IMR-90 (cell line): ENCODE measurements around the gene RPS6KA2. TPM values are rescaled to one million over a fixed set of nuclear protein-coding genes. Genes with fewer than 3 reads are reported as not detected.

ENCODE experiments used
- ATAC-seq: fragments of 200-7000 bp; cut with Tn5 transposase; 2 replicates; pipeline ENCODE4 v1.9.1; 2020; ENCODE audit warnings: low read depth, mild to moderate bottlenecking, moderate library complexity
- BruUV-seq: library from RNA; stranded (reverse); fragments of 400-500 nt; replicated peaks from 2 replicates; lab custom pipeline; 2021; lab: Mats Ljungman, UMichigan
- CTCF ChIA-PET: fragments of 300-600 bp; formaldehyde crosslinking; extraction: SDS; loops from one replicate; lab custom pipeline; 2021; ENCODE audit warnings: antibody characterized with exemption; lab: Yijun Ruan, JAX
- POLR2A ChIA-PET: fragments of 300-600 bp; sonication (Branson Sonifier 250); formaldehyde crosslinking; loops from one replicate; lab custom pipeline; 2022; ENCODE audit warnings: antibody characterized with exemption; ENCODE audit not compliant: unreplicated experiment; lab: Charles Lee
- DNase-seq: peaks from one replicate; pipeline ENCODE4 v3.0.0; 2013
- H2AFZ ChIP-seq: replicated peaks from 2 replicates; pipeline ENCODE3; 2013; ENCODE audit warnings: low read length, mild to moderate bottlenecking; ENCODE audit not compliant: poor library complexity
- H2AK5ac ChIP-seq: 2 replicates; pipeline ENCODE4 v1.6.1; 2013; ENCODE audit warnings: low read depth, low read length, inconsistent platforms
- H2AK9ac ChIP-seq: replicated peaks from 2 replicates; pipeline ENCODE3; 2013; ENCODE audit warnings: mild to moderate bottlenecking, low read depth, low read length, moderate library complexity; ENCODE audit not compliant: poor library complexity
- H2BK120ac ChIP-seq: 2 replicates; pipeline ENCODE4 v1.6.1; 2013; ENCODE audit warnings: low read depth, low read length, inconsistent platforms
- H2BK15ac ChIP-seq: 3 replicates; pipeline ENCODE4 v1.6.1; 2013; ENCODE audit warnings: low read depth, low read length, inconsistent platforms
- H2BK20ac ChIP-seq: 2 replicates; pipeline ENCODE4 v1.6.1; 2013; ENCODE audit warnings: low read depth, mild to moderate bottlenecking, inconsistent platforms, low read length, moderate library complexity
- H2BK5ac ChIP-seq: 2 replicates; pipeline ENCODE4 v1.6.1; 2013; ENCODE audit warnings: mild to moderate bottlenecking, low read depth, low read length, inconsistent platforms; ENCODE audit not compliant: poor library complexity, severe bottlenecking
- H3K14ac ChIP-seq: replicated peaks from 2 replicates; pipeline ENCODE4 v1.6.1; 2013; ENCODE audit warnings: low read depth, low read length, inconsistent platforms
- H3K18ac ChIP-seq: 2 replicates; pipeline ENCODE4 v1.6.1; 2013; ENCODE audit warnings: low read depth, low read length, control low read depth
- H3K23ac ChIP-seq: 2 replicates; pipeline ENCODE4 v1.6.1; 2013; ENCODE audit warnings: low read depth, low read length, inconsistent platforms
- H3K27ac ChIP-seq: 2 replicates; pipeline ENCODE4 v1.5.1; 2013; ENCODE audit warnings: mild to moderate bottlenecking, control low read depth, low read length; ENCODE audit not compliant: insufficient read depth
- H3K27me3 ChIP-seq: 2 replicates; pipeline ENCODE4 v1.6.1; 2013; ENCODE audit warnings: low read length; ENCODE audit not compliant: control insufficient read depth, insufficient read depth
- H3K36me3 ChIP-seq: 2 replicates; pipeline ENCODE4 v1.6.1; 2013; ENCODE audit warnings: low read length, mixed read lengths; ENCODE audit not compliant: control insufficient read depth, insufficient read depth
- H3K4ac ChIP-seq: 2 replicates; pipeline ENCODE4 v1.6.1; 2013; ENCODE audit warnings: low read depth, low read length, inconsistent platforms
- H3K4me1 ChIP-seq: 2 replicates; pipeline ENCODE4 v1.6.1; 2013; ENCODE audit warnings: low read length, mixed read lengths; ENCODE audit not compliant: control insufficient read depth, insufficient read depth
- H3K4me2 ChIP-seq: 2 replicates; pipeline ENCODE4 v1.6.1; 2013; ENCODE audit warnings: low read depth, mild to moderate bottlenecking, control low read depth, low read length, moderate library complexity
- H3K4me3 ChIP-seq: 2 replicates; pipeline ENCODE4 v1.5.1; 2013; ENCODE audit warnings: low read depth, mild to moderate bottlenecking, control low read depth, low read length, moderate library complexity; ENCODE audit not compliant: insufficient read depth
- H3K56ac ChIP-seq: 2 replicates; pipeline ENCODE4 v1.6.1; 2013; ENCODE audit warnings: low read length, inconsistent platforms; ENCODE audit not compliant: insufficient read depth; ENCODE audit errors: extremely low read depth
- H3K79me1 ChIP-seq, 2 experiments: 2 replicates each; pipeline ENCODE4 v1.6.1; 2013; ENCODE audit warnings: low read length in 2 of 2, inconsistent platforms in 1 of 2, low read depth in 1 of 2
- H3K9ac ChIP-seq: 2 replicates; pipeline ENCODE4 v1.6.1; 2013; ENCODE audit warnings: low read depth, low read length, control low read depth
- H3K9me1 ChIP-seq: 2 replicates; pipeline ENCODE4 v1.6.1; 2013; ENCODE audit warnings: low read length, inconsistent platforms; ENCODE audit not compliant: insufficient read depth
- H3K9me3 ChIP-seq: 2 replicates; pipeline ENCODE4 v1.6.1; 2013; ENCODE audit warnings: low read length; ENCODE audit not compliant: control insufficient read depth, insufficient read depth
- H4K20me1 ChIP-seq: 2 replicates; pipeline ENCODE4 v1.6.1; 2013; ENCODE audit warnings: low read length, inconsistent platforms; ENCODE audit not compliant: insufficient read depth
- H4K5ac ChIP-seq: 2 replicates; pipeline ENCODE4 v1.6.1; 2013; ENCODE audit warnings: mild to moderate bottlenecking, low read depth, low read length, control low read depth
- H4K8ac ChIP-seq, 2 experiments: 2 replicates each; pipeline ENCODE4 v1.6.1; 2013; ENCODE audit warnings: low read depth in 2 of 2, low read length in 2 of 2, control low read depth in 1 of 2, inconsistent platforms in 1 of 2
- H4K91ac ChIP-seq: 2 replicates; pipeline ENCODE4 v1.6.1; 2013; ENCODE audit warnings: low read depth, low read length, inconsistent platforms; ENCODE audit not compliant: insufficient read depth
- CEBPB ChIP-seq: IDR thresholded peaks from 2 replicates; pipeline ENCODE4 v1.6.1; 2012; ENCODE audit warnings: low read depth, low read length, improper control_type of control experiment
- CHD1 ChIP-seq: IDR thresholded peaks from 2 replicates; pipeline ENCODE4 v1.6.1; 2012; ENCODE audit warnings: low read depth, low read length, improper control_type of control experiment
- FOS ChIP-seq: fragments of 150-350 bp; IDR thresholded peaks from 2 replicates; pipeline ENCODE4 v1.6.1; 2016; ENCODE audit warnings: low read depth, low read length
- MAFK ChIP-seq: IDR thresholded peaks from 2 replicates; pipeline ENCODE4 v1.6.1; 2012; ENCODE audit warnings: low read depth, low read length, improper control_type of control experiment
- MAZ ChIP-seq: IDR thresholded peaks from 2 replicates; pipeline ENCODE4 v1.6.1; 2012; ENCODE audit warnings: low read depth, mild to moderate bottlenecking, low read length, improper control_type of control experiment, moderate library complexity, borderline replicate concordance
- MXI1 ChIP-seq: IDR thresholded peaks from 2 replicates; pipeline ENCODE4 v1.6.1; 2012; ENCODE audit warnings: low read depth, mild to moderate bottlenecking, low read length, moderate library complexity, borderline replicate concordance
- NFE2L2 ChIP-seq: fragments of 150-350 bp; IDR thresholded peaks from 2 replicates; pipeline ENCODE4 v1.6.1; 2016; ENCODE audit warnings: low read depth, mild to moderate bottlenecking, low read length
- POLR2A ChIP-seq: IDR thresholded peaks from 2 replicates; pipeline ENCODE4 v1.6.1; 2012; ENCODE audit warnings: mild to moderate bottlenecking, low read depth, low read length
- RAD21 ChIP-seq: IDR thresholded peaks from 2 replicates; pipeline ENCODE4 v1.6.1; 2012; ENCODE audit warnings: low read length, improper control_type of control experiment
- RCOR1 ChIP-seq: IDR thresholded peaks from 2 replicates; pipeline ENCODE4 v1.6.1; 2012; ENCODE audit warnings: mild to moderate bottlenecking, low read length, improper control_type of control experiment; ENCODE audit not compliant: insufficient replicate concordance
- RFX5 ChIP-seq: IDR thresholded peaks from 2 replicates; pipeline ENCODE4 v1.8.0; 2012; ENCODE audit warnings: low read depth, mild to moderate bottlenecking, low read length, moderate library complexity
- SMC3 ChIP-seq: fragments of 150-350 bp; IDR thresholded peaks from 2 replicates; pipeline ENCODE4 v1.6.1; 2016; ENCODE audit warnings: low read depth, mild to moderate bottlenecking, antibody characterized with exemption, low read length, moderate library complexity
- WGBS, 2 experiments: methylation state at CpG; one replicate each; pipeline versions ENCODE4 v1.1.5 to v1.1.7; 2013; ENCODE audit warnings: missing lambda C conversion rate in 2 of 2; ENCODE audit not compliant: insufficient read length in 1 of 2; ENCODE audit errors: extremely low coverage in 2 of 2; 5-methylcytosine and 5-hydroxymethylcytosine counted together
- dilution Hi-C: fragments of 300-500 bp; cut with HindIII; formaldehyde crosslinking; loops from one replicate; pipeline ENCODE4 v1.14.3; 2018; ENCODE audit warnings: low sequenced_read_pairs; ENCODE audit not compliant: unreplicated experiment
- in situ Hi-C: fragments of 300-500 bp; cut with MboI; formaldehyde crosslinking; loops from 3 replicates; pipeline ENCODE4 v1.14.3; 2019; ENCODE audit warnings: low sequenced_read_pairs, inconsistent platforms, mixed read lengths
- intact Hi-C: fragments of 100-400 bp; cut with micrococcal nuclease; formaldehyde crosslinking; loops from 2 replicates; pipeline ENCODE4 v1.10.0; 2022
- polyA plus RNA-seq, 3 experiments: library from polyadenylated mRNA; depleted of rRNA; stranded (reverse); fragments of >200 nt; gene quantifications; 2 replicates each; pipeline ENCODE4 v1.2.3, GENCODE V29; 2012; ENCODE audit warnings: low replicate concordance in 1 of 3
- total RNA-seq: library from RNA; depleted of rRNA; stranded (reverse); fragments of >200 nt; gene quantifications from 2 replicates; pipeline ENCODE4 v1.2.3, GENCODE V29; 2012
- TF ChIP-seq, protein P1 (sequence below): fragments of 150-350 bp; IDR thresholded peaks from 2 replicates; pipeline ENCODE4 v1.6.1; 2017; ENCODE audit warnings: mild to moderate bottlenecking, antibody characterized with exemption, low read length, low read depth
- TF ChIP-seq, protein P2 (sequence below): fragments of 150-350 bp; IDR thresholded peaks from 2 replicates; pipeline ENCODE4 v1.6.1; 2016; ENCODE audit warnings: low read depth, mild to moderate bottlenecking, low read length, moderate library complexity, borderline replicate concordance
- TF ChIP-seq, protein P3 (sequence below): conservative IDR thresholded peaks from 2 replicates; pipeline ENCODE4 v1.5.1; 2012; ENCODE audit warnings: mild to moderate bottlenecking, low read depth, low read length, improper control_type of control experiment

RPS6KA2 gene
- total and polyA plus RNA-seq, 2 of the 4 experiments (the other 2 are of a cell fraction) = 26.9 to 31.3 TPM

- 88% methylated on average over 3 of the region's 12 CpGs; no CpG with 5 or more reads in 1 of the 2 experiments for WGBS, 2 experiments
- dilution Hi-C loops = no loop called here
- peaks cover 54% of the 10 kb centered on the region for H3K36me3 ChIP-seq
- H3K4me3 ChIP-seq = no peak overlapping the region
- no peak overlapping the region for H2AFZ ChIP-seq
- in situ Hi-C loops = no loop called here
- H3K23ac ChIP-seq = no peak overlapping the region
- ChIA-PET POLR2A (no interaction called here), CTCF (no interaction called here)
- H3K4ac ChIP-seq = no peak overlapping the region
- BruUV-seq = no TSS peak
- H3K18ac ChIP-seq = no peak overlapping the region
- no peak overlapping the region for H4K91ac ChIP-seq
- H2BK15ac ChIP-seq = no peak overlapping the region
- H2AK9ac ChIP-seq = no peak overlapping the region
- H2AK5ac ChIP-seq = no peak overlapping the region
- no peak overlapping the region for H4K5ac ChIP-seq
- no peak overlapping the region for H4K8ac ChIP-seq
- H3K27me3 ChIP-seq = no peaks in the 10 kb centered on the region
- no peaks in the 10 kb centered on the region for H4K20me1 ChIP-seq
- no peak overlapping the region for H3K4me2 ChIP-seq
- DNase-seq (no peak), ATAC-seq (no peak)
- H3K14ac ChIP-seq = no peak overlapping the region
- H3K9ac ChIP-seq = no peak overlapping the region
- TF ChIP-seq, protein P1, sequence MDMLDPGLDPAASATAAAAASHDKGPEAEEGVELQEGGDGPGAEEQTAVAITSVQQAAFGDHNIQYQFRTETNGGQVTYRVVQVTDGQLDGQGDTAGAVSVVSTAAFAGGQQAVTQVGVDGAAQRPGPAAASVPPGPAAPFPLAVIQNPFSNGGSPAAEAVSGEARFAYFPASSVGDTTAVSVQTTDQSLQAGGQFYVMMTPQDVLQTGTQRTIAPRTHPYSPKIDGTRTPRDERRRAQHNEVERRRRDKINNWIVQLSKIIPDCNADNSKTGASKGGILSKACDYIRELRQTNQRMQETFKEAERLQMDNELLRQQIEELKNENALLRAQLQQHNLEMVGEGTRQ = no peak
- TF ChIP-seq POLR2A (no peak), CEBPB (no peak), MAZ (no peak), RAD21 (no peak), RCOR1 (no peak), CHD1 (no peak), RFX5 (no peak), NFE2L2 (no peak), MAFK (no peak), SMC3 (no peak), FOS (no peak), MXI1 (no peak)
- TF ChIP-seq, protein P2, sequence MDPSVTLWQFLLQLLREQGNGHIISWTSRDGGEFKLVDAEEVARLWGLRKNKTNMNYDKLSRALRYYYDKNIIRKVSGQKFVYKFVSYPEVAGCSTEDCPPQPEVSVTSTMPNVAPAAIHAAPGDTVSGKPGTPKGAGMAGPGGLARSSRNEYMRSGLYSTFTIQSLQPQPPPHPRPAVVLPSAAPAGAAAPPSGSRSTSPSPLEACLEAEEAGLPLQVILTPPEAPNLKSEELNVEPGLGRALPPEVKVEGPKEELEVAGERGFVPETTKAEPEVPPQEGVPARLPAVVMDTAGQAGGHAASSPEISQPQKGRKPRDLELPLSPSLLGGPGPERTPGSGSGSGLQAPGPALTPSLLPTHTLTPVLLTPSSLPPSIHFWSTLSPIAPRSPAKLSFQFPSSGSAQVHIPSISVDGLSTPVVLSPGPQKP = no peak
- TF ChIP-seq, protein P3, sequence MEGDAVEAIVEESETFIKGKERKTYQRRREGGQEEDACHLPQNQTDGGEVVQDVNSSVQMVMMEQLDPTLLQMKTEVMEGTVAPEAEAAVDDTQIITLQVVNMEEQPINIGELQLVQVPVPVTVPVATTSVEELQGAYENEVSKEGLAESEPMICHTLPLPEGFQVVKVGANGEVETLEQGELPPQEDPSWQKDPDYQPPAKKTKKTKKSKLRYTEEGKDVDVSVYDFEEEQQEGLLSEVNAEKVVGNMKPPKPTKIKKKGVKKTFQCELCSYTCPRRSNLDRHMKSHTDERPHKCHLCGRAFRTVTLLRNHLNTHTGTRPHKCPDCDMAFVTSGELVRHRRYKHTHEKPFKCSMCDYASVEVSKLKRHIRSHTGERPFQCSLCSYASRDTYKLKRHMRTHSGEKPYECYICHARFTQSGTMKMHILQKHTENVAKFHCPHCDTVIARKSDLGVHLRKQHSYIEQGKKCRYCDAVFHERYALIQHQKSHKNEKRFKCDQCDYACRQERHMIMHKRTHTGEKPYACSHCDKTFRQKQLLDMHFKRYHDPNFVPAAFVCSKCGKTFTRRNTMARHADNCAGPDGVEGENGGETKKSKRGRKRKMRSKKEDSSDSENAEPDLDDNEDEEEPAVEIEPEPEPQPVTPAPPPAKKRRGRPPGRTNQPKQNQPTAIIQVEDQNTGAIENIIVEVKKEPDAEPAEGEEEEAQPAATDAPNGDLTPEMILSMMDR = no peak
- no peak overlapping the region for H2BK5ac ChIP-seq
- H3K9me3 ChIP-seq = no peaks in the 10 kb centered on the region
- intact Hi-C loops = no loop called here
- peaks cover 7% of the 10 kb centered on the region; the same call in 1 of the 2 replicates for H3K9me1 ChIP-seq
- H3K79me1 ChIP-seq = no peaks in the 10 kb centered on the region; a peak in 1 of 4 replicates
- H2BK20ac ChIP-seq = no peak overlapping the region
- H3K4me1 ChIP-seq = peaks cover 5% of the 10 kb centered on the region; the same call in 1 of the 2 replicates
- H3K56ac ChIP-seq = no peak overlapping the region
- no peak overlapping the region for H3K27ac ChIP-seq
- no peak overlapping the region for H2BK120ac ChIP-seq
Observed at GRCh38 chr6:166532302-166532701, 94.7 kb downstream of the RPS6KA2 start.
